Sciatic nerve (tissue), 2 donors: ENCODE results near the gene CSTPP1. TPM values are rescaled to one million over a fixed set of nuclear protein-coding genes. Genes with fewer than 3 reads are reported as not detected.
"Not testable (repeated sequence)": the region's sequence is repeated elsewhere in the genome, so short reads cannot be mapped to it uniquely, and the experiment has no call there.

Experiments
- ATAC-seq: fragments of 200-7000 bp; cut with Tn5 transposase; one replicate; pipeline ENCODE4 v1.9.1; 2020; ENCODE audit warnings: mild to moderate bottlenecking, moderate library complexity
- DNase-seq: peaks from one replicate; pipeline ENCODE4 v3.0.0-alpha.2; 2020; ENCODE audit warnings: low spot score
- intact Hi-C: fragments of 100-400 bp; cut with DNase I; formaldehyde crosslinking; loops from one replicate; pipeline ENCODE4 v1.14.2; 2022
- total RNA-seq: library from RNA; stranded (reverse); fragmentation: NEBNext Ultra II Directional; extraction: Animal tissue kit (Norgen Biotek cat#: 25700); gene quantifications from one replicate; pipeline ENCODE4 v1.2.1, GENCODE V29; 2021
- donor health status: DM: no; HTN: no; CAD: no.
- donor health status: DM: no; HTN: no; CAD: no.

Gene CSTPP1
- total RNA-seq, 1 donor from 2014 or later, result 30.4 TPM

- DNase-seq (no peak), ATAC-seq (peak; percentile 81)
- intact Hi-C loops, result no loop called here
Observed at GRCh38 chr11:46977038-46977813, 40.7 kb downstream of the CSTPP1 start.

GRCh38 chr11:46978005-46978491 is 41.5 kb downstream of the CSTPP1 start:
- no peak for DNase-seq
- intact Hi-C loops, result no loop called here
- no peak for ATAC-seq

GRCh38 chr11:46979358-46979757 is 42.8 kb downstream of the CSTPP1 start:
- intact Hi-C loops, result no loop called here
- DNase-seq (no peak), ATAC-seq (no peak)

GRCh38 chr11:46981436-46981835 is 44.9 kb downstream of the CSTPP1 start:
- DNase-seq, result no peak

GRCh38 chr11:46982797-46983452 is 46.4 kb downstream of the CSTPP1 start:
- no peak for DNase-seq
- ATAC-seq, result no peak
- intact Hi-C loops, result no loop called here

More at GRCh38 chr11:46981436-46981835, 44.9 kb downstream of the CSTPP1 start:
- ATAC-seq, result no peak
- intact Hi-C loops, result no loop called here

GRCh38 chr11:46983598-46983997 is 47.0 kb downstream of the CSTPP1 start:
- ATAC-seq (no peak), DNase-seq (no peak)
- intact Hi-C loops, result no loop called here

GRCh38 chr11:46984548-46984947 is 48.0 kb downstream of the CSTPP1 start:
- intact Hi-C loops, result no loop called here

GRCh38 chr11:46984987-46985386 is 48.4 kb downstream of the CSTPP1 start:
- intact Hi-C loops, result no loop called here
- ATAC-seq, result no peak

More at GRCh38 chr11:46984548-46984947, 48.0 kb downstream of the CSTPP1 start:
- DNase-seq (no peak), ATAC-seq (no peak)

GRCh38 chr11:46987183-46987582 is 50.6 kb downstream of the CSTPP1 start:
- intact Hi-C loops, result no loop called here
- DNase-seq (no peak), ATAC-seq (no peak)

More at GRCh38 chr11:46984987-46985386, 48.4 kb downstream of the CSTPP1 start:
- no peak for DNase-seq

- DNase-seq, ATAC-seq, intact Hi-C loops: not testable (repeated sequence)
Observed at GRCh38 chr11:46989810-46990487, 53.4 kb downstream of the CSTPP1 start.

- intact Hi-C loops, result no loop called here
- DNase-seq (no peak), ATAC-seq (no peak)
Observed at GRCh38 chr11:46991391-46991790, 54.8 kb downstream of the CSTPP1 start.

- intact Hi-C loops, DNase-seq, ATAC-seq: not testable (repeated sequence)
Observed at GRCh38 chr11:46992386-46992785, 55.8 kb downstream of the CSTPP1 start.

- DNase-seq, ATAC-seq, intact Hi-C loops: not testable (repeated sequence)
Observed at GRCh38 chr11:46997796-46998195, 61.2 kb downstream of the CSTPP1 start.

- ATAC-seq (no peak), DNase-seq (no peak)
- intact Hi-C loops, result no loop called here
Observed at GRCh38 chr11:46999217-46999616, 62.7 kb downstream of the CSTPP1 start.

- DNase-seq (no peak), ATAC-seq (no peak)
- intact Hi-C loops, result no loop called here
Observed at GRCh38 chr11:47000033-47000432, 63.5 kb downstream of the CSTPP1 start.

- DNase-seq, result no peak
- intact Hi-C loops, result no loop called here
- ATAC-seq, result no peak
Observed at GRCh38 chr11:47001781-47002181, 65.2 kb downstream of the CSTPP1 start.

GRCh38 chr11:47002390-47002789 is 65.8 kb downstream of the CSTPP1 start:
- DNase-seq (no peak), ATAC-seq (peak; percentile 27)
- intact Hi-C loops, result no loop called here

- DNase-seq, result no peak
- ATAC-seq, result no peak
- intact Hi-C loops, result no loop called here
Observed at GRCh38 chr11:47003180-47003877, 66.8 kb downstream of the CSTPP1 start.

- ATAC-seq (peak; percentile 99), DNase-seq (peak; percentile 77)
- intact Hi-C loops, result no loop called here
Observed at GRCh38 chr11:47004595-47005033, 68.1 kb downstream of the CSTPP1 start.
